Neural progenitor cell (in vitro differentiated cells): Measurements from ENCODE around the gene TCF25. TPM values are rescaled to one million over a fixed set of nuclear protein-coding genes. Genes with fewer than 3 reads are reported as not detected.

Experiments used
- DNase-seq: peaks from one replicate; pipeline ENCODE4 v3.0.0-alpha.2; 2016; ENCODE audit warnings: low spot score
- H2AFZ ChIP-seq: fragments of 200-600 bp; sonication (generic); replicated peaks from 2 replicates; pipeline ENCODE4 v1.6.1; 2016; ENCODE audit warnings: antibody characterized with exemption
- H3F3A ChIP-seq: fragments of 200-600 bp; sonication (generic); 2 replicates; pipeline ENCODE4 v1.6.1; 2016; ENCODE audit warnings: antibody characterized with exemption, low read depth
- H3K27ac ChIP-seq: fragments of 200-600 bp; sonication (generic); 2 replicates; pipeline ENCODE4 v1.5.1; 2016; ENCODE audit warnings: mild to moderate bottlenecking
- H3K27me3 ChIP-seq: fragments of 200-600 bp; sonication (generic); 2 replicates; pipeline ENCODE4 v1.6.1; 2016; ENCODE audit warnings: mild to moderate bottlenecking, moderate library complexity
- H3K36me3 ChIP-seq: fragments of 200-600 bp; sonication (generic); 2 replicates; pipeline ENCODE4 v1.5.1; 2016
- H3K4me1 ChIP-seq: fragments of 200-600 bp; sonication (generic); 2 replicates; pipeline ENCODE4 v1.6.1; 2016; ENCODE audit warnings: mixed run types
- H3K4me2 ChIP-seq: fragments of 200-600 bp; sonication (generic); 2 replicates; pipeline ENCODE4 v1.6.1; 2016
- H3K4me3 ChIP-seq: fragments of 200-600 bp; sonication (generic); 2 replicates; pipeline ENCODE4 v1.5.1; 2016
- H3K79me2 ChIP-seq: fragments of 200-600 bp; sonication (generic); 2 replicates; pipeline ENCODE4 v1.6.1; 2016; ENCODE audit warnings: low read depth
- H3K9ac ChIP-seq: fragments of 200-600 bp; sonication (generic); 2 replicates; pipeline ENCODE4 v1.6.1; 2016
- H3K9me3 ChIP-seq: fragments of 200-600 bp; sonication (generic); 2 replicates; pipeline ENCODE4 v1.5.1; 2016; ENCODE audit warnings: low read depth
- H4K20me1 ChIP-seq: fragments of 200-600 bp; sonication (generic); 2 replicates; pipeline ENCODE4 v1.6.1; 2016; ENCODE audit warnings: low read depth
- H3K27ac Mint-ChIP-seq: 3 replicates; pipeline ENCODE4 v1.8.0; 2021; ENCODE audit warnings: mixed read lengths
- H3K27me3 Mint-ChIP-seq: 2 replicates; pipeline ENCODE4 v1.8.0; 2022; ENCODE audit warnings: low read depth, mild to moderate bottlenecking, inconsistent platforms, moderate library complexity, mixed read lengths; ENCODE audit not compliant: insufficient read depth
- H3K36me3 Mint-ChIP-seq: 3 replicates; pipeline ENCODE4 v1.8.0; 2021; ENCODE audit warnings: mixed read lengths
- H3K4me1 Mint-ChIP-seq: 3 replicates; pipeline ENCODE4 v1.8.0; 2021; ENCODE audit warnings: mixed read lengths
- H3K4me3 Mint-ChIP-seq: 3 replicates; pipeline ENCODE4 v1.8.0; 2021; ENCODE audit warnings: mild to moderate bottlenecking, moderate library complexity, mixed read lengths
- H3K9me3 Mint-ChIP-seq: 3 replicates; pipeline ENCODE4 v1.8.0; 2020; ENCODE audit warnings: mixed read lengths
- EZH2 ChIP-seq: fragments of 200-600 bp; sonication (generic); IDR thresholded peaks from 2 replicates; pipeline ENCODE4 v1.6.1; 2017; ENCODE audit warnings: antibody characterized with exemption, mild to moderate bottlenecking, moderate library complexity
- EZH2phosphoT487 ChIP-seq: fragments of 200-600 bp; sonication (generic); IDR thresholded peaks from 2 replicates; pipeline ENCODE4 v1.6.1; 2017; ENCODE audit warnings: antibody characterized with exemption
- total RNA-seq: library from RNA; depleted of rRNA; stranded (reverse); fragments of >200 nt; gene quantifications from 2 replicates; pipeline ENCODE4 v1.2.3, GENCODE V29; 2015; ENCODE audit warnings: low replicate concordance
- TF ChIP-seq, protein P1 (sequence below): fragments of 200-600 bp; sonication (generic); IDR thresholded peaks from 2 replicates; pipeline ENCODE4 v1.5.1; 2017; ENCODE audit warnings: antibody characterized with exemption, mild to moderate bottlenecking

Gene TCF25
- total RNA-seq, 1 donor from 2014 or later = 95.6 TPM

DNA sequence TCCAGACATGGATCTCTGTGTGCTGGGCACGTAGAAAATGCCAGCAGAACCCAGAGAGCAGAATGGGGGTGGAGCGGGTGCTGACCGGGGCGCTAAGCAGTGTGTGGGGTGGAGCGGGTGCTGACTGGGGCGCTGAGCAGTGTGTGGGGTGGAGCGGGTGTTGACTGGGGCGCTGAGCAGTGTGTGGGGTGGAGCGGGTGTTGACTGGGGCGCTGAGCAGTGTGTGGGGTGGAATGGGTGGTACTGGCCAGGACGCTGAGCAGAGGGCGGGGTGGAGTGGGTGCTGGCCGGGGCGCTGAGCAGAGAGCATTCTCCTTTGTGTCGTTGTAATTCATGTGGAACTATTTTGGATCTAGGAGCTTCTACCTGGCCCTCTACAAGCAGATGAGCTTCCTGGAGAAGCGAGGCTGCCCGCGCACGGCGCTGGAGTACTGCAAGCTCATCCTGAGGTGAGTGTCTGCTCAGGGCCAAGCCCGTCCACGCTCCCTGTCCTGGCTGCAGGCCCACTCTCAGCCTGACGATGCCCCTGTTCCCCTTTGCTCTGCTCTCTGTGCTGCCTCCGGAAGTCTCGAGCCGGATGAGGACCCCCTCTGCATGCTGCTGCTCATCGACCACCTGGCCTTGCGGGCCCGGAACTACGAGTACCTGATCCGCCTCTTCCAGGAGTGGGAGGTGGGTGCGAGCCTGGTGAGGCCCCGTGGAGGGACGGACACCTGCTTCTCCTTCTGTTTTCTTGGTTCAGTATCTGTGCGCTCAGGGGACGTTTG lies 25.0 kb downstream of the TCF25 start:
- no peak for DNase-seq
- H3K9me3 Mint-ChIP-seq = no peaks in the 10 kb centered on the region
- Histone ChIP-seq H2AFZ (no peak overlapping the region), H3K4me1 (no peaks in the 10 kb centered on the region), H3K4me2 (no peak overlapping the region), H3K27me3 (no peaks in the 10 kb centered on the region), H3F3A (no peaks in the 10 kb centered on the region), H4K20me1 (no peaks in the 10 kb centered on the region), H3K79me2 (no peaks in the 10 kb centered on the region), H3K36me3 (no peaks in the 10 kb centered on the region), H3K4me3 (no peak overlapping the region), H3K9me3 (no peaks in the 10 kb centered on the region), H3K27ac (no peak overlapping the region), H3K9ac (no peak overlapping the region)
- peaks cover 5% of the 10 kb centered on the region for H3K27me3 Mint-ChIP-seq
- H3K36me3 Mint-ChIP-seq = peaks cover 25% of the 10 kb centered on the region
- no peak for TF ChIP-seq EZH2phosphoT487
- TF ChIP-seq EZH2 = no peak
- TF ChIP-seq, protein P1, sequence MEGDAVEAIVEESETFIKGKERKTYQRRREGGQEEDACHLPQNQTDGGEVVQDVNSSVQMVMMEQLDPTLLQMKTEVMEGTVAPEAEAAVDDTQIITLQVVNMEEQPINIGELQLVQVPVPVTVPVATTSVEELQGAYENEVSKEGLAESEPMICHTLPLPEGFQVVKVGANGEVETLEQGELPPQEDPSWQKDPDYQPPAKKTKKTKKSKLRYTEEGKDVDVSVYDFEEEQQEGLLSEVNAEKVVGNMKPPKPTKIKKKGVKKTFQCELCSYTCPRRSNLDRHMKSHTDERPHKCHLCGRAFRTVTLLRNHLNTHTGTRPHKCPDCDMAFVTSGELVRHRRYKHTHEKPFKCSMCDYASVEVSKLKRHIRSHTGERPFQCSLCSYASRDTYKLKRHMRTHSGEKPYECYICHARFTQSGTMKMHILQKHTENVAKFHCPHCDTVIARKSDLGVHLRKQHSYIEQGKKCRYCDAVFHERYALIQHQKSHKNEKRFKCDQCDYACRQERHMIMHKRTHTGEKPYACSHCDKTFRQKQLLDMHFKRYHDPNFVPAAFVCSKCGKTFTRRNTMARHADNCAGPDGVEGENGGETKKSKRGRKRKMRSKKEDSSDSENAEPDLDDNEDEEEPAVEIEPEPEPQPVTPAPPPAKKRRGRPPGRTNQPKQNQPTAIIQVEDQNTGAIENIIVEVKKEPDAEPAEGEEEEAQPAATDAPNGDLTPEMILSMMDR = no peak
- no peaks in the 10 kb centered on the region for H3K4me1 Mint-ChIP-seq
- no peak overlapping the region for H3K4me3 Mint-ChIP-seq
- H3K27ac Mint-ChIP-seq = peak overlapping the region; percentile 33

DNA sequence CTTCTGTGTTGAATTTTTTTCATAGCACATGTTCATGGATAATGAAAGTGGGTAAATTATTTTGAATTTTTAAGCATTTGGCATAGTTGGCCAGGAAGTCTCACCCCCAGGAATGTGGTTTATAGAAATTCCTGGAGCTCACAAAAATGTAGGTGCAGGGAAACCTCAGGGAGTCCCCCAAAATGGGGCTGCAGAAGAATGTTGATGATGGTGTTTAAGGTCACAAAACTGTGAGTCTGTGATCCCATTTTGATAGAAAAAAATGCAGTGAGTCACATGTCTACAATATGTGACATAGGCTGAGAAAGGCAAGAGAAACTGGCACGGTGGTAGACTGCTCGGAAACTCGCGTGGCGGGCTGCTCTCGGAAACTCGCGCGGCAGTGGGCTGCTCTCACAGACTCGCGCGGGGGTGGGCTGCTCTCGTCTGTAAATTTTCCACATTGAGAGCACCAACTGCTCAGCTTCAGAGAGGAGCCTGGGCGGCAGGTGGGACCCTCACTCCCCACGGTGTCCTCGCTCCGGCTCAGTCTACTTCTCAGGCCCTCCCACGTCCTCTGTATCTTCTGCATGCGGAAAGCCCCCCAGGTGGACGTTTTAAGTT lies 26.6 kb downstream of the TCF25 start:
- no peak for DNase-seq
- Histone ChIP-seq H2AFZ (no peak overlapping the region), H3K27ac (no peak overlapping the region), H3K27me3 (no peaks in the 10 kb centered on the region), H3K79me2 (no peaks in the 10 kb centered on the region), H3K4me3 (no peak overlapping the region), H3K9me3 (no peaks in the 10 kb centered on the region), H3K4me1 (no peaks in the 10 kb centered on the region), H3F3A (no peaks in the 10 kb centered on the region), H3K4me2 (no peak overlapping the region), H3K9ac (no peak overlapping the region), H4K20me1 (no peaks in the 10 kb centered on the region), H3K36me3 (no peaks in the 10 kb centered on the region)
- H3K4me3 Mint-ChIP-seq = no peak overlapping the region
- H3K36me3 Mint-ChIP-seq = peaks cover 25% of the 10 kb centered on the region
- no peaks in the 10 kb centered on the region for H3K9me3 Mint-ChIP-seq
- H3K4me1 Mint-ChIP-seq = no peaks in the 10 kb centered on the region
- TF ChIP-seq, protein P1 = no peak
- no peak for TF ChIP-seq EZH2phosphoT487
- peaks cover 5% of the 10 kb centered on the region for H3K27me3 Mint-ChIP-seq
- H3K27ac Mint-ChIP-seq = no peak overlapping the region

DNA sequence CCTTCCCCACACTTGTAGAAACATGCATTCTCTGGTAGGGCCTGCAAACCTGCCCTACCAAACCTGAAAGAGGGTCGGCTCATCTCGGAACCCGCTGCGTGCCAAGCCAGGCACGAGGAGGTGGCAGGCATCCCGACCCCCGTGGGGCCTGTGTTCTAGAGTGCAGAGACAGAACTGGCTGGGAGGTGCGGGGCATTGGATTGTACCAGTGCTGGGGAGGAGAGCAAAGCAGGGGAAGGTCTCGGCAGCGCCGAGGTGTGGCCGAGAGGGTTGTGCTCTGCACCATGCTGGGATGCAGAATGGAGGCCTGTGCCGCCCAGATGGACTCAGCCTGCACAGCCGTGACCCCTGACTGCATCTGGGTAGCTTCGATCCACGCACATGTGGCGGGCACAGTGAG lies 27.5 kb downstream of the TCF25 start:
- Mint-ChIP-seq H3K27me3 (peaks cover 5% of the 10 kb centered on the region), H3K4me3 (no peak overlapping the region), H3K4me1 (no peaks in the 10 kb centered on the region), H3K27ac (no peak overlapping the region), H3K36me3 (peaks cover 27% of the 10 kb centered on the region), H3K9me3 (no peaks in the 10 kb centered on the region)
- DNase-seq = no peak
- no peaks in the 10 kb centered on the region for H3K27me3 ChIP-seq
- no peaks in the 10 kb centered on the region for H3K4me1 ChIP-seq
- H3K36me3 ChIP-seq = no peaks in the 10 kb centered on the region
- H3F3A ChIP-seq = no peaks in the 10 kb centered on the region
- no peaks in the 10 kb centered on the region for H3K79me2 ChIP-seq
- H3K4me3 ChIP-seq = no peak overlapping the region
- H3K4me2 ChIP-seq = no peak overlapping the region
- no peaks in the 10 kb centered on the region for H3K9me3 ChIP-seq
- no peak overlapping the region for H3K27ac ChIP-seq
- H2AFZ ChIP-seq = no peak overlapping the region
- no peaks in the 10 kb centered on the region for H4K20me1 ChIP-seq
- TF ChIP-seq EZH2 = no peak
- H3K9ac ChIP-seq = no peak overlapping the region

DNA sequence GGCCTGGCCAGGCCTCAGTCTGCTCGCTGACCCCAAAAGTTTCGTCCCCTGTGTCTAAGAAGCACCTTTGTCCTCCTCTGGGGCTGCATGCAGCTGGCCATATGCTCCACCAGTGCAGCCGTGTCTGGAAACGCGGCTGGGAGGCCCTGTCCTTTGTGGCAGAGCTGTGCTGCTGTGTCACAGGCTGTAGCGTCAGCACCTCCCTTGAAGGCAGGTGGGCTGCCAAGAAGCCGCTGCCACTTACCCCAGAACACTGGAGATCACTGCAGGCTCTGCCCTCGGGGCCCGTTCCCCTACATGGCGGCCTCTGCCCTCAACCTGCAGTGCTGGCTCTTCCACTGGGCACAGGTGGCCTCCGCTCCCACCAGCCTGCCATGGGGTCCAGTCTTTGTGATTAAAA lies 29.6 kb downstream of the TCF25 start:
- no peaks in the 10 kb centered on the region for H3K4me1 Mint-ChIP-seq
- no peak for DNase-seq
- no peak overlapping the region for H3K27ac ChIP-seq
- no peaks in the 10 kb centered on the region for H4K20me1 ChIP-seq
- TF ChIP-seq, protein P1 = no peak
- no peak for TF ChIP-seq EZH2
- TF ChIP-seq EZH2phosphoT487 = no peak
- no peaks in the 10 kb centered on the region for H3K36me3 ChIP-seq
- no peak overlapping the region for H3K27ac Mint-ChIP-seq
- H3K79me2 ChIP-seq = no peaks in the 10 kb centered on the region
- no peaks in the 10 kb centered on the region for H3K4me1 ChIP-seq
- no peak overlapping the region for H2AFZ ChIP-seq
- H3K9me3 ChIP-seq = no peaks in the 10 kb centered on the region
- no peak overlapping the region for H3K9ac ChIP-seq
- peaks cover 8% of the 10 kb centered on the region for H3K9me3 Mint-ChIP-seq
- H3K27me3 ChIP-seq = no peaks in the 10 kb centered on the region
- no peak overlapping the region for H3K4me2 ChIP-seq
- no peak overlapping the region for H3K4me3 Mint-ChIP-seq
- H3F3A ChIP-seq = no peaks in the 10 kb centered on the region
- peaks cover 38% of the 10 kb centered on the region for H3K36me3 Mint-ChIP-seq
- H3K4me3 ChIP-seq = no peak overlapping the region
- H3K27me3 Mint-ChIP-seq = peaks cover 5% of the 10 kb centered on the region
